ENCODE results near the gene SLC6A13. TPM values are rescaled to one million over a fixed set of nuclear protein-coding genes. Genes with fewer than 3 reads are reported as not detected.
A peak's percentile ranks its signal among the peaks of the same experiment; 100 is the strongest.
"Not testable (repeated sequence)": the region's sequence is repeated elsewhere in the genome, so short reads cannot be mapped to it uniquely, and the experiment has no call there.

SLC6A13 gene
- polyA plus RNA-seq, 3 donors = 39.9 to 64.9 (median 51.3) TPM

GRCh38 chr12:240566-240965 lies 22.1 kb downstream of the SLC6A13 start:
- DNase-seq (ENCODE audit: extremely low read depth in 1 of 11, low read depth in 9 of 11, low spot score in 4 of 11) = no peak

- no peak for DNase-seq (ENCODE audit: extremely low read depth in 1 of 11, low read depth in 9 of 11, low spot score in 4 of 11)
Measured at GRCh38 chr12:238736-239398, 23.8 kb downstream of the SLC6A13 start.

GRCh38 chr12:238116-238515 lies 24.5 kb downstream of the SLC6A13 start:
- no peak for DNase-seq (ENCODE audit: extremely low read depth in 1 of 11, low read depth in 9 of 11, low spot score in 4 of 11)

GRCh38 chr12:237026-237815 lies 25.4 kb downstream of the SLC6A13 start:
- DNase-seq (ENCODE audit: extremely low read depth in 1 of 11, low read depth in 9 of 11, low spot score in 4 of 11) = no peak

- no peak for DNase-seq (ENCODE audit: extremely low read depth in 1 of 11, low read depth in 9 of 11, low spot score in 4 of 11)
Measured at GRCh38 chr12:236445-236844, 26.2 kb downstream of the SLC6A13 start.

GRCh38 chr12:235967-236366 lies 26.7 kb downstream of the SLC6A13 start:
- DNase-seq (ENCODE audit: extremely low read depth in 1 of 11, low read depth in 9 of 11, low spot score in 4 of 11) = not testable (repeated sequence)

GRCh38 chr12:234891-235415 lies 27.7 kb downstream of the SLC6A13 start:
- DNase-seq (ENCODE audit: extremely low read depth in 1 of 11, low read depth in 9 of 11, low spot score in 4 of 11) = no peak

- DNase-seq (ENCODE audit: extremely low read depth in 1 of 11, low read depth in 9 of 11, low spot score in 4 of 11) = no peak
Measured at GRCh38 chr12:234019-234418, 28.6 kb downstream of the SLC6A13 start.

GRCh38 chr12:233615-233968 lies 29.0 kb downstream of the SLC6A13 start:
- no peak for DNase-seq (ENCODE audit: extremely low read depth in 1 of 11, low read depth in 9 of 11, low spot score in 4 of 11)

GRCh38 chr12:232731-233614 lies 29.7 kb downstream of the SLC6A13 start:
- peak in 1 of 11 donors; percentile 44 for DNase-seq (ENCODE audit: extremely low read depth in 1 of 11, low read depth in 9 of 11, low spot score in 4 of 11)

GRCh38 chr12:230925-231671 lies 31.5 kb downstream of the SLC6A13 start:
- DNase-seq (ENCODE audit: extremely low read depth in 1 of 11, low read depth in 9 of 11, low spot score in 4 of 11) = no peak

GRCh38 chr12:229441-230191 lies 33.0 kb downstream of the SLC6A13 start:
- DNase-seq (ENCODE audit: extremely low read depth in 1 of 11, low read depth in 9 of 11, low spot score in 4 of 11) = no peak

GRCh38 chr12:228846-229200 lies 33.8 kb downstream of the SLC6A13 start:
- no peak for DNase-seq (ENCODE audit: extremely low read depth in 1 of 11, low read depth in 9 of 11, low spot score in 4 of 11)

- DNase-seq (ENCODE audit: extremely low read depth in 1 of 11, low read depth in 9 of 11, low spot score in 4 of 11) = no peak
Measured at GRCh38 chr12:227923-228845, 34.5 kb downstream of the SLC6A13 start.

GRCh38 chr12:227286-227915 lies 35.2 kb downstream of the SLC6A13 start:
- no peak for DNase-seq (ENCODE audit: extremely low read depth in 1 of 11, low read depth in 9 of 11, low spot score in 4 of 11)

GRCh38 chr12:226401-226800 lies 36.2 kb downstream of the SLC6A13 start:
- no peak for DNase-seq (ENCODE audit: extremely low read depth in 1 of 11, low read depth in 9 of 11, low spot score in 4 of 11)

GRCh38 chr12:225012-225411 lies 37.6 kb downstream of the SLC6A13 start:
- DNase-seq (ENCODE audit: extremely low read depth in 1 of 11, low read depth in 9 of 11, low spot score in 4 of 11) = no peak
